GM12878 (cell line): Measurements from ENCODE around the gene PROSER3. TPM values are rescaled to one million over a fixed set of nuclear protein-coding genes. Genes with fewer than 3 reads are reported as not detected.

Experiments used
- polyA plus RNA-seq, 11 experiments: library from polyadenylated mRNA; depleted of rRNA in 4 of 11; unstranded in 6 of 11; stranded (reverse) in 5 of 11; fragments of >200 nt; fragmentation: Nextera tagmentation in 4 of 11; fragmentation: Illumina TruSeq in 1 of 11; extraction: Ambion mirVana in 4 of 11; extraction: Trizol in 1 of 11; gene quantifications; 1 replicate in 1 of 11; 2 replicates in 10 of 11; pipeline versions ENCODE4 v1.2.1 to v1.2.3, GENCODE V29; 2011 to 2016; ENCODE audit warnings: inconsistent platforms in 2 of 11, missing spikeins in 2 of 11, low read depth in 1 of 11
- total RNA-seq, 4 experiments: library from RNA; depleted of rRNA in 3 of 4; stranded (reverse); fragments of >200 nt in 3 of 4; fragmentation: Illumina TruSeq in 1 of 4; extraction: Trizol in 1 of 4; gene quantifications; 2 replicates each; pipeline versions ENCODE4 v1.2.1 to v1.2.3, GENCODE V29; 2013 to 2021

Gene PROSER3
- total and polyA plus RNA-seq, 10 of the 15 experiments (the other 5 are each of a cell fraction or from before 2014, with no cell fraction given), result 0.85 to 25.1 (median 9.6) TPM

Other genes with a start within 250 kb of the PROSER3 start
Only the 7 nearest of the 28 such genes appear.
- 5.3 and 7.8 TPM in 2 replicates for gene KMT2B, start 40.2 kb upstream of the PROSER3 start, total RNA-seq (2014; rRNA removed)
- 3.8 and 3.9 TPM in 2 replicates for gene KMT2B, start 40.2 kb upstream of the PROSER3 start, total RNA-seq (2014; rRNA removed; fragmentation: Illumina TruSeq; extraction: Trizol)
- 35.3 and 35.6 TPM in 2 replicates for gene KMT2B, start 40.2 kb upstream of the PROSER3 start, total RNA-seq (2021)
- 6.8 and 14.9 TPM in 2 replicates for gene KMT2B, start 40.2 kb upstream of the PROSER3 start, polyA plus RNA-seq (2011; rRNA removed)
- 7.6 and 14.7 TPM in 2 replicates for gene KMT2B, start 40.2 kb upstream of the PROSER3 start, polyA plus RNA-seq (2014; fragmentation: Illumina TruSeq; extraction: Trizol)
- gene KMT2B, start 40.2 kb upstream of the PROSER3 start, polyA plus RNA-seq (2014; fragmentation: Nextera tagmentation; extraction: Ambion mirVana), result under 1 TPM; 0.71 to 0.91 TPM
- gene KMT2B, start 40.2 kb upstream of the PROSER3 start, polyA plus RNA-seq (2014; rRNA removed), result 21.9 and 23.0 TPM in 2 replicates
- 1 to 10 TPM; 4.0 to 4.1 TPM for gene KMT2B, start 40.2 kb upstream of the PROSER3 start, polyA plus RNA-seq (2016; fragmentation: Nextera tagmentation; extraction: Ambion mirVana)
- gene IGFLR1, start 15.7 kb upstream of the PROSER3 start, total RNA-seq (2014; rRNA removed), result 27.2 and 28.7 TPM in 2 replicates
- 8.3 and 9.1 TPM in 2 replicates for gene IGFLR1, start 15.7 kb upstream of the PROSER3 start, total RNA-seq (2014; rRNA removed; fragmentation: Illumina TruSeq; extraction: Trizol)
- gene IGFLR1, start 15.7 kb upstream of the PROSER3 start, total RNA-seq (2021), result 35.3 and 41.7 TPM in 2 replicates
- 10.1 and 22.4 TPM in 2 replicates for gene IGFLR1, start 15.7 kb upstream of the PROSER3 start, polyA plus RNA-seq (2011; rRNA removed)
- 5.9 and 8.7 TPM in 2 replicates for gene IGFLR1, start 15.7 kb upstream of the PROSER3 start, polyA plus RNA-seq (2014; fragmentation: Illumina TruSeq; extraction: Trizol)
- gene IGFLR1, start 15.7 kb upstream of the PROSER3 start, polyA plus RNA-seq (2014; fragmentation: Nextera tagmentation; extraction: Ambion mirVana), result 10 to 100 TPM in 1 of 2 experiments, 1 to 10 TPM in 1; 2.5 to 11.9 TPM
- 39.9 and 47.9 TPM in 2 replicates for gene IGFLR1, start 15.7 kb upstream of the PROSER3 start, polyA plus RNA-seq (2014; rRNA removed)
- 10 to 100 TPM; 36.4 to 36.8 TPM for gene IGFLR1, start 15.7 kb upstream of the PROSER3 start, polyA plus RNA-seq (2016; fragmentation: Nextera tagmentation; extraction: Ambion mirVana)
- 9.4 and 14.0 TPM in 2 replicates for gene U2AF1L4, start 12.8 kb upstream of the PROSER3 start, total RNA-seq (2014; rRNA removed)
- gene U2AF1L4, start 12.8 kb upstream of the PROSER3 start, total RNA-seq (2014; rRNA removed; fragmentation: Illumina TruSeq; extraction: Trizol), result 7.9 and 9.3 TPM in 2 replicates
- gene U2AF1L4, start 12.8 kb upstream of the PROSER3 start, total RNA-seq (2021), result 13.0 and 16.4 TPM in 2 replicates
- gene U2AF1L4, start 12.8 kb upstream of the PROSER3 start, polyA plus RNA-seq (2011; rRNA removed), result 11.8 and 16.2 TPM in 2 replicates
- 9.6 and 13.4 TPM in 2 replicates for gene U2AF1L4, start 12.8 kb upstream of the PROSER3 start, polyA plus RNA-seq (2014; fragmentation: Illumina TruSeq; extraction: Trizol)
- gene U2AF1L4, start 12.8 kb upstream of the PROSER3 start, polyA plus RNA-seq (2014; fragmentation: Nextera tagmentation; extraction: Ambion mirVana), result 10 to 100 TPM in 1 of 2 experiments, 1 to 10 TPM in 1; 9.6 to 13.7 TPM
- gene U2AF1L4, start 12.8 kb upstream of the PROSER3 start, polyA plus RNA-seq (2014; rRNA removed), result 21.6 and 22.1 TPM in 2 replicates
- gene U2AF1L4, start 12.8 kb upstream of the PROSER3 start, polyA plus RNA-seq (2016; fragmentation: Nextera tagmentation; extraction: Ambion mirVana), result 10 to 100 TPM; 17.1 to 17.4 TPM
- gene PSENEN, start 12.5 kb upstream of the PROSER3 start, total RNA-seq (2014; rRNA removed), result 37.8 and 39.4 TPM in 2 replicates
- gene PSENEN, start 12.5 kb upstream of the PROSER3 start, total RNA-seq (2014; rRNA removed; fragmentation: Illumina TruSeq; extraction: Trizol), result 34.3 and 34.7 TPM in 2 replicates
- 35.6 and 42.9 TPM in 2 replicates for gene PSENEN, start 12.5 kb upstream of the PROSER3 start, total RNA-seq (2021)
- gene PSENEN, start 12.5 kb upstream of the PROSER3 start, polyA plus RNA-seq (2011; rRNA removed), result 10.5 and 14.4 TPM in 2 replicates
- 29.9 and 35.1 TPM in 2 replicates for gene PSENEN, start 12.5 kb upstream of the PROSER3 start, polyA plus RNA-seq (2014; fragmentation: Illumina TruSeq; extraction: Trizol)
- 100 to 1,000 TPM; 143 to 178 TPM for gene PSENEN, start 12.5 kb upstream of the PROSER3 start, polyA plus RNA-seq (2014; fragmentation: Nextera tagmentation; extraction: Ambion mirVana)
- gene PSENEN, start 12.5 kb upstream of the PROSER3 start, polyA plus RNA-seq (2014; rRNA removed), result 32.3 and 44.0 TPM in 2 replicates
- gene PSENEN, start 12.5 kb upstream of the PROSER3 start, polyA plus RNA-seq (2016; fragmentation: Nextera tagmentation; extraction: Ambion mirVana), result 10 to 100 TPM; 62.6 to 66.7 TPM
- gene LIN37, start 9.6 kb upstream of the PROSER3 start, total RNA-seq (2014; rRNA removed), result 6.0 and 6.9 TPM in 2 replicates
- gene LIN37, start 9.6 kb upstream of the PROSER3 start, total RNA-seq (2014; rRNA removed; fragmentation: Illumina TruSeq; extraction: Trizol), result 7.4 and 10.9 TPM in 2 replicates
- 6.8 and 7.4 TPM in 2 replicates for gene LIN37, start 9.6 kb upstream of the PROSER3 start, total RNA-seq (2021)
- gene LIN37, start 9.6 kb upstream of the PROSER3 start, polyA plus RNA-seq (2011; rRNA removed), result 4.0 and 5.1 TPM in 2 replicates
- 2.8 and 8.2 TPM in 2 replicates for gene LIN37, start 9.6 kb upstream of the PROSER3 start, polyA plus RNA-seq (2014; fragmentation: Illumina TruSeq; extraction: Trizol)
- gene LIN37, start 9.6 kb upstream of the PROSER3 start, polyA plus RNA-seq (2014; fragmentation: Nextera tagmentation; extraction: Ambion mirVana), result 1 to 10 TPM in 1 of 2 experiments, under 1 TPM in 1; 0.69 to 3.3 TPM
- 7.7 and 11.2 TPM in 2 replicates for gene LIN37, start 9.6 kb upstream of the PROSER3 start, polyA plus RNA-seq (2014; rRNA removed)
- 10 to 100 TPM; 10.1 to 11.9 TPM for gene LIN37, start 9.6 kb upstream of the PROSER3 start, polyA plus RNA-seq (2016; fragmentation: Nextera tagmentation; extraction: Ambion mirVana)
- not detected in 2 replicates for gene HSPB6, start 1.1 kb upstream of the PROSER3 start, total RNA-seq (2014; rRNA removed)
- gene HSPB6, start 1.1 kb upstream of the PROSER3 start, total RNA-seq (2014; rRNA removed; fragmentation: Illumina TruSeq; extraction: Trizol), result not detected in 2 replicates
- 0.51 and 1.6 TPM in 2 replicates for gene HSPB6, start 1.1 kb upstream of the PROSER3 start, total RNA-seq (2021)
- gene HSPB6, start 1.1 kb upstream of the PROSER3 start, polyA plus RNA-seq (2011; rRNA removed), result 0.12 and 0.20 TPM in 2 replicates
- gene HSPB6, start 1.1 kb upstream of the PROSER3 start, polyA plus RNA-seq (2014; fragmentation: Illumina TruSeq; extraction: Trizol), result 0.13 and 0.16 TPM in 2 replicates
- not detected for gene HSPB6, start 1.1 kb upstream of the PROSER3 start, polyA plus RNA-seq (2014; fragmentation: Nextera tagmentation; extraction: Ambion mirVana)
- gene HSPB6, start 1.1 kb upstream of the PROSER3 start, polyA plus RNA-seq (2014; rRNA removed), result 0.09 TPM in 1 of 2 replicates, not detected in the other
- under 1 TPM; 0.52 TPM for gene HSPB6, start 1.1 kb upstream of the PROSER3 start, polyA plus RNA-seq (2016; fragmentation: Nextera tagmentation; extraction: Ambion mirVana)
- 2.1 and 2.9 TPM in 2 replicates for gene ARHGAP33, start 17.4 kb downstream of the PROSER3 start, total RNA-seq (2014; rRNA removed)
- 0.55 and 0.76 TPM in 2 replicates for gene ARHGAP33, start 17.4 kb downstream of the PROSER3 start, total RNA-seq (2014; rRNA removed; fragmentation: Illumina TruSeq; extraction: Trizol)
- 19.3 and 22.3 TPM in 2 replicates for gene ARHGAP33, start 17.4 kb downstream of the PROSER3 start, total RNA-seq (2021)
- gene ARHGAP33, start 17.4 kb downstream of the PROSER3 start, polyA plus RNA-seq (2011; rRNA removed), result 1.2 and 1.8 TPM in 2 replicates
- gene ARHGAP33, start 17.4 kb downstream of the PROSER3 start, polyA plus RNA-seq (2014; fragmentation: Illumina TruSeq; extraction: Trizol), result 1.3 and 3.2 TPM in 2 replicates
- gene ARHGAP33, start 17.4 kb downstream of the PROSER3 start, polyA plus RNA-seq (2014; fragmentation: Nextera tagmentation; extraction: Ambion mirVana), result under 1 TPM in 1 of 2 experiments, not detected in 1; 0.05 TPM
- 20.0 and 22.9 TPM in 2 replicates for gene ARHGAP33, start 17.4 kb downstream of the PROSER3 start, polyA plus RNA-seq (2014; rRNA removed)
- gene ARHGAP33, start 17.4 kb downstream of the PROSER3 start, polyA plus RNA-seq (2016; fragmentation: Nextera tagmentation; extraction: Ambion mirVana), result 1 to 10 TPM; 2.3 to 2.6 TPM